Epithelial cell of proximal tubule (primary cell): ENCODE measurements around the gene ADRA2B. TPM values are rescaled to one million over a fixed set of nuclear protein-coding genes. Genes with fewer than 3 reads are reported as not detected.

ENCODE experiments used
- DNase-seq: peaks from one replicate; pipeline ENCODE4 v3.0.0-alpha.2; 2011; ENCODE audit warnings: low read depth
- H3K4me3 ChIP-seq: 2 replicates; pipeline ENCODE4 v1.5.1; 2011; ENCODE audit warnings: low read depth, mild to moderate bottlenecking, low read length
- total RNA-seq: library from RNA; depleted of rRNA; stranded (reverse); fragments of >200 nt; gene quantifications from 2 replicates; pipeline ENCODE4 v1.2.3, GENCODE V29; 2015
- TF ChIP-seq, protein P1 (sequence below): conservative IDR thresholded peaks from 2 replicates; pipeline ENCODE4 v1.5.1; 2012; ENCODE audit warnings: low read depth, mild to moderate bottlenecking, low read length

The ADRA2B gene
- total RNA-seq, 1 donor from 2014 or later = 0.23 TPM

DNA sequence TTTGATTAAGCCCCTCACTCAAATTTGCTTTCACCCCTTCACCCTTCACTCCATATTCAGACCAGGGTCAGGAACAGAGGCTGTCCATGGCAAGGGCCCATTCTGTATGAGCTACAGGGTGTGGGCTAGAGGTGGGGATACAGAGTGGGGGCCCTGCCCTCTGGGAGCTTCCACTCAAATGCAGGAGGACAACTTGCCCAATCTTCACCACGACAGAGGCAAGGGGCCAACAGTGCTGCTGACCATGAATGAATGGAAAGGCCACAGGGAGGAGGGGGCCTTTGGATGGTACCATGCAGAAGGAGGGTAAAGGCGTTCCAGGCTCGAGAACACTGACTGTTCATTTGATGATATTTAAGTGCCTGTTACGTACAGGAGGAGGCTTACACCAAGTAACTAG lies 22.8 kb downstream of the ADRA2B start:
- TF ChIP-seq, protein P1, sequence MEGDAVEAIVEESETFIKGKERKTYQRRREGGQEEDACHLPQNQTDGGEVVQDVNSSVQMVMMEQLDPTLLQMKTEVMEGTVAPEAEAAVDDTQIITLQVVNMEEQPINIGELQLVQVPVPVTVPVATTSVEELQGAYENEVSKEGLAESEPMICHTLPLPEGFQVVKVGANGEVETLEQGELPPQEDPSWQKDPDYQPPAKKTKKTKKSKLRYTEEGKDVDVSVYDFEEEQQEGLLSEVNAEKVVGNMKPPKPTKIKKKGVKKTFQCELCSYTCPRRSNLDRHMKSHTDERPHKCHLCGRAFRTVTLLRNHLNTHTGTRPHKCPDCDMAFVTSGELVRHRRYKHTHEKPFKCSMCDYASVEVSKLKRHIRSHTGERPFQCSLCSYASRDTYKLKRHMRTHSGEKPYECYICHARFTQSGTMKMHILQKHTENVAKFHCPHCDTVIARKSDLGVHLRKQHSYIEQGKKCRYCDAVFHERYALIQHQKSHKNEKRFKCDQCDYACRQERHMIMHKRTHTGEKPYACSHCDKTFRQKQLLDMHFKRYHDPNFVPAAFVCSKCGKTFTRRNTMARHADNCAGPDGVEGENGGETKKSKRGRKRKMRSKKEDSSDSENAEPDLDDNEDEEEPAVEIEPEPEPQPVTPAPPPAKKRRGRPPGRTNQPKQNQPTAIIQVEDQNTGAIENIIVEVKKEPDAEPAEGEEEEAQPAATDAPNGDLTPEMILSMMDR = no peak
- no peak overlapping the region for H3K4me3 ChIP-seq
- no peak for DNase-seq

DNA sequence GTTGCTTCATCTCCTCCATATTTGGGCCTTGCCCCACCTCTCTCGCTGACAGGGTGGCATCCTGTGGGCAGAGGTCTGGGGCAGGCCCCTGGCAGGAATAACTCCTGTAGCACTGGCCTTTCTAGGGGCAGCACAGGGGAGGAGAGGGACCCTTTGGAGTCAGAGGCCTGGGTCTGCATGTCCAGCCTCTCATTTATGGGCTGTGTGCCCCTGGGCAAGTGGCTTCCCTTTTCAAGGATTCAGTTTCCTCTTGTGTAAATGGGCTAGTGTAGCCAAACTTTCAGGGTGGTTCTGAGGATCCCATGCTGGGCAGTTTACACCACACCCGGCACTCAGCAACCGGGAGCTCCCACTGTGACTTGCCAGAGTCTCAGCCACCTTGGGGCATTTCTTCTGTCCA lies 23.4 kb downstream of the ADRA2B start:
- DNase-seq = no peak
- TF ChIP-seq, protein P1 = no peak
- H3K4me3 ChIP-seq = no peak overlapping the region

DNA sequence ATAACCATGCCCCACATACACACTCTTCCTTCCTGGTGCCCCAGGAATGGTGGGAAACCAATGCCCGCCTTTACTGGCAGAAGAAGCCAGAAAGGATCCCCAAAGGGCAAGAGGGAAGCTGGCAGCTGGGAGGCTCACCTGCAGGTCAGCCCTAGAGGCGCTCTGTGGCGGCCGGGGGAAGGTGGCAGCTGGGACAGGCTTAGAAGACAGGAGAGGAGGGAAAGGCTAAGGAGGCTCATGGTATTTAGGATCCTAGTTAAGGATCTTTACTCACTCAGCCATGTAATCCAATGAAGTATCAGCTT lies 23.8 kb downstream of the ADRA2B start:
- no peak for DNase-seq
- H3K4me3 ChIP-seq = no peak overlapping the region
- TF ChIP-seq, protein P1 = no peak

DNA sequence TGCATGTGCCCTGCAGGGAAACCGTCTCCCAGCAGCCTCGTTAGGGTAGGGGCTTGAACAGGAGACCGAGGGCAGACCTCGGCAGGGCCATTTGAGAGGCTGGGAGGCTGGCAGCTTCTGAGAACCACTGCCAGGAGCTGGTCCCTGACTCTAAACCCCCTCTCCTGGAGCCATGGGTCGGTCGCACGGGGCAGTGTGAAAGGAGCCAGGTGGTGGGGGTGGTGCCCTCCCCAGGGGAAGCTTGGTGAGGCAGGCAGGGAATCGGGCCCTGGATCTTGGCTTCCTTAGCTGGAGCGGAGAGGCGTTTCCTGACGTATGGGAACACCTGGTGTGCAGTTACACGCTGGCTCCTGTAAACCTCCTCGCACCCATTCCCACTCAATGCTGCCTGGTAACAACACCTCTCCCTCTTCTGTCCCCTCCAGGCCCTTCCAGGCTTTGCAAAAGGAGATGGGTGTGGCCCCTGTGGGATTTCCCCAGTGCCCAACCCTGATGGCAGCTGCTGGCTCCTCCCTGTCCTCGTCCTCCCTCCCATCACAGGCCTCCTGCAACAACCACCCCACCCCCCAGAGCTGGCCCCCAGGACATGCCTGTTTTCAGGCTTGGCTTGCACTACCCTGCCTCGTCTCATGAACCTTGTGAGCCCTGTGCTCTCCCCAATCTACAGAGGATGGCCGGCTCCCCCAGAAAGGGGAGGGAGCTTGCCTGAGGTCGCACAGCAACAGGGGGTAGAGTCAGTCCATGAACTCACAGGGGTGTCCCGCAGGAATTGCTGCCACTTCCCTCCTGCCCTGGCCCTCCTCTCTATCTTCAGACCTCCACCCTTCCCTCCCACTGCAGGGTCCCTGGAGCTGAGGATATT lies 24.4 kb downstream of the ADRA2B start:
- DNase-seq = no peak
- TF ChIP-seq, protein P1 = no peak
- H3K4me3 ChIP-seq = no peak overlapping the region

DNA sequence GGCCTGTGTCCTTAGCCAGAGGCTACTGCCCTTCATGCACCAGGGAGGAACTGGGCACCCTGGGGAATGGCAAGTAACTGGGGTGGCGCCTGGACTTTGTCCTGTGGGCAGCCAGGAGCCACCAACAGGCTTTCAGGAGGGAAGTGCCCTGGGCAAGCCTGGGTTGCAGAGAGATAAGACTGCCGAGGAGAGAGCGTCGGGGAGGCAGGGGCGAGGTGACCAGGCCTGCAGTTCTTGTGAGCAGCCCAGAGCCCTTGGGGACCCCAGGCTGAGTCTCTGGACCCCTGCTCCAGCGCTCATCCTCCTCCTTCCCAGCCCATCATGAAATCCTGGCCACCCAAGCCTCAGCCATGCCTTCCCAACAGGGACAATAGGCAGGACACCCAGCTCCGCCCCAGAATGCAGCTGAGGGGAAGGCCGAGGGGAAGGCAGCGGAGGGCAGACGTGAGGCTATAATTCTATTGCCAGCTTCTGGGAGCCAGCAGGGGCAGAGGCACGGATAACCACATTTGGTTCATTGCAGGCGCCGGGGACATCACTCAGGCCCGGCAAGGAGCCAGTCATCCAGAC lies 25.1 kb downstream of the ADRA2B start:
- TF ChIP-seq, protein P1 = no peak
- H3K4me3 ChIP-seq = no peak overlapping the region
- no peak for DNase-seq

DNA sequence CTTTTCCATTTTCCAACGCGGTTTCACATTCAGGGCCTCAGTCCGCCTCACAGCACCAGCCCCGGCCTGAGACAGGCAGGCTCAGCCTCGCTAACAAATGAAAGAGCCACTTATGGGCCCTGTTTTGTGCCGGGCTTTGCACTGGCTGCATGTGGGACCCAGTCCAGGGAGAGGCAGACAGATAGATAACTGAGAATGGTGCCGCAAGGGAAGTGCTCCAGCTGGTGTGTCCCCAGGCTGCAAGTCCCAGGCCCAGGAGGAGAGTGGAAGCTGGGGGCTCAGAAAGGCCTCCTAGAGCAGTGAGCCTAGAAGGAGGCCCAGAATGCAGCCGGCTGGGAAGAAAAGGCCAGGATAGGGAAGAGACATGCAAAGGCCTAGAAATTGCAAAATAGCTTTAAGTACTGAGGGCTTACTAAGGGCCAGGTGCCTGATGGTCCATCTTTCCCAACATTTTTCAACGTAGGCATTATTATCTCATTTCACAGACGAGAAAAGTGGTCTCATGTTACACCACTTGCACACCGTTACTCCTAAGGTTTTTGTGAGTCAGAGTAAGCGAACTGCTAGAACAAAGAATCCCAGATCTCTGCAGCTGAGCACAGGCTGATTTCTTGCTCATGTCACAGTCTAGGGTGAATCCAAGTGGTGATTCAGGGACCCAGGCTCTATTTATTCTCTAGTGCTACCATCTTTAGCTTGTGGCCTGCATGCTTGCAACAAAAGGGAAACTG lies 26.0 kb downstream of the ADRA2B start:
- no peak for DNase-seq
- H3K4me3 ChIP-seq = no peak overlapping the region
- TF ChIP-seq, protein P1 = no peak
